ENCODE measurements around the gene CYB561D1. TPM values are rescaled to one million over a fixed set of nuclear protein-coding genes. Genes with fewer than 3 reads are reported as not detected.

Gene CYB561D1
- total RNA-seq, 5 donors from 2014 or later (not counting 1 experiment from before 2014, with no cell fraction given) = 23.6 to 42.6 (median 39.5) TPM

GRCh38 chr1:109514846-109515245 lies 21.0 kb downstream of the CYB561D1 start:
- Histone ChIP-seq H3K36me3 (ENCODE audit: control insufficient read depth in 2 of 2, extremely low read depth in 1 of 2, insufficient read depth in 1 of 2, low read length in 1 of 2) (no peaks in the 10 kb centered on the region), H3K9me3 (no peaks in the 10 kb centered on the region), H3K27me3 (replicated peaks in 1 of 2; ENCODE audit: control insufficient read depth in 2 of 2, extremely low read depth in 1 of 2, insufficient read depth in 2 of 2, low read length in 1 of 2) (no peaks in the 10 kb centered on the region), H3K4me3 (ENCODE audit: control insufficient read depth in 1 of 2, extremely low read depth in 1 of 2, low read length in 1 of 2) (no peak overlapping the region), H3K4me1 (ENCODE audit: control insufficient read depth in 1 of 2, extremely low read depth in 1 of 2, insufficient read depth in 2 of 2, low read length in 2 of 2) (peaks cover 13 to 20% of the 10 kb centered on the region in 2 experiments), H3K27ac (ENCODE audit: low read length) (no peak overlapping the region)
- DNase-seq = no peak
- 90% methylated on average over 3 of the region's 3 CpGs for WGBS (ENCODE audit: insufficient coverage)
- H3K4me3 Mint-ChIP-seq = no peak overlapping the region
- ATAC-seq (replicated peaks in 1 of 4) = no peak
- POLR2A ChIA-PET = interaction anchor here (0.6 kb wide), 3 partner anchors 64 to 223 kb away, joined by 3 to 6 read pairs (median 5); no protein-coding TSS in a partner anchor
- H3K27me3 Mint-ChIP-seq = peaks cover 0 to 2% of the 10 kb centered on the region in 2 donors
- CTCF ChIA-PET = interaction anchor here (0.6 to 3.0 kb wide), 9 partner anchors 15 to 272 kb away, joined by 3 to 15 read pairs (median 6); partner anchors contain the start of genes ATXN7L2 (in 1 of the 2) and CYB561D1 (in 1 of the 2)
- peaks cover 15 to 33% (median 22%) of the 10 kb centered on the region in 3 donors for H3K4me1 Mint-ChIP-seq
- no peaks in the 10 kb centered on the region for H3K9me3 Mint-ChIP-seq
- H3K27ac Mint-ChIP-seq = no peak overlapping the region
- no peaks in the 10 kb centered on the region for H3K36me3 Mint-ChIP-seq

- no peak overlapping the region for H3K27ac ChIP-seq (ENCODE audit: low read length)
- ATAC-seq (replicated peaks in 1 of 4) (no peak), DNase-seq (no peak)
- no peaks in the 10 kb centered on the region for H3K9me3 ChIP-seq
- peaks cover 0 to 4% of the 10 kb centered on the region in 2 experiments for H3K4me1 ChIP-seq (ENCODE audit: control insufficient read depth in 1 of 2, extremely low read depth in 1 of 2, insufficient read depth in 2 of 2, low read length in 2 of 2)
- Mint-ChIP-seq H3K27me3 (no peaks in the 10 kb centered on the region), H3K9me3 (no peaks in the 10 kb centered on the region), H3K36me3 (no peaks in the 10 kb centered on the region), H3K4me1 (peaks cover 0 to 13% (median 1%) of the 10 kb centered on the region in 3 donors), H3K4me3 (no peak overlapping the region), H3K27ac (no peak overlapping the region)
- whole genome bisulfite sequencing (ENCODE audit: insufficient coverage) = no CpG with 5 or more reads among the region's 5 CpGs
- H3K27me3 ChIP-seq (replicated peaks in 1 of 2; ENCODE audit: control insufficient read depth in 2 of 2, extremely low read depth in 1 of 2, insufficient read depth in 2 of 2, low read length in 1 of 2) = peaks cover 0 to 10% of the 10 kb centered on the region in 2 experiments
- no peaks in the 10 kb centered on the region for H3K36me3 ChIP-seq (ENCODE audit: control insufficient read depth in 2 of 2, extremely low read depth in 1 of 2, insufficient read depth in 1 of 2, low read length in 1 of 2)
- POLR2A ChIA-PET = no interaction called here
- no peak overlapping the region for H3K4me3 ChIP-seq (ENCODE audit: control insufficient read depth in 1 of 2, extremely low read depth in 1 of 2, low read length in 1 of 2)
- CTCF ChIA-PET = interaction anchor here (0.5 to 3.0 kb wide), 6 partner anchors 12 to 18 kb away, joined by 3 to 15 read pairs (median 7); no protein-coding TSS in a partner anchor
Observed at GRCh38 chr1:109516872-109517271, 23.0 kb downstream of the CYB561D1 start.

- no peak overlapping the region for H3K27ac ChIP-seq (ENCODE audit: low read length)
- no peaks in the 10 kb centered on the region for H3K4me1 ChIP-seq (ENCODE audit: control insufficient read depth in 1 of 2, extremely low read depth in 1 of 2, insufficient read depth in 2 of 2, low read length in 2 of 2)
- DNase-seq (no peak), ATAC-seq (replicated peaks in 1 of 4) (no peak)
- CTCF ChIA-PET = interaction anchor here (0.7 to 3.0 kb wide), 3 partner anchors 12 to 20 kb away, joined by 3 to 11 read pairs (median 5); no protein-coding TSS in a partner anchor
- Mint-ChIP-seq H3K36me3 (no peaks in the 10 kb centered on the region), H3K4me3 (no peak overlapping the region), H3K4me1 (peaks cover 0 to 9% (median 0%) of the 10 kb centered on the region in 3 donors), H3K27me3 (peaks cover 0 to 3% of the 10 kb centered on the region in 2 donors), H3K27ac (no peak overlapping the region), H3K9me3 (no peaks in the 10 kb centered on the region)
- no peaks in the 10 kb centered on the region for H3K9me3 ChIP-seq
- peaks cover 0 to 10% of the 10 kb centered on the region in 2 experiments for H3K27me3 ChIP-seq (replicated peaks in 1 of 2; ENCODE audit: control insufficient read depth in 2 of 2, extremely low read depth in 1 of 2, insufficient read depth in 2 of 2, low read length in 1 of 2)
- H3K36me3 ChIP-seq (ENCODE audit: control insufficient read depth in 2 of 2, extremely low read depth in 1 of 2, insufficient read depth in 1 of 2, low read length in 1 of 2) = no peaks in the 10 kb centered on the region
- POLR2A ChIA-PET = no interaction called here
- H3K4me3 ChIP-seq (ENCODE audit: control insufficient read depth in 1 of 2, extremely low read depth in 1 of 2, low read length in 1 of 2) = no peak overlapping the region
- 92% methylated on average over 5 of the region's 5 CpGs for WGBS (ENCODE audit: insufficient coverage)
Observed at GRCh38 chr1:109517337-109517736, 23.4 kb downstream of the CYB561D1 start.

GRCh38 chr1:109521002-109521951 lies 27.4 kb downstream of the CYB561D1 start:
- WGBS (ENCODE audit: insufficient coverage) = 89% methylated on average over 10 of the region's 14 CpGs
- ChIA-PET CTCF (interaction anchor here in 1 of 2 donors (3.1 kb wide), 1 partner anchor 11 kb away, joined by 10 read pairs; no protein-coding TSS in a partner anchor), POLR2A (no interaction called here)
- H3K4me1 ChIP-seq (ENCODE audit: control insufficient read depth in 1 of 2, extremely low read depth in 1 of 2, insufficient read depth in 2 of 2, low read length in 2 of 2) = no peaks in the 10 kb centered on the region
- H3K27ac ChIP-seq (ENCODE audit: low read length) = no peak overlapping the region
- no peak for DNase-seq
- peaks cover 0 to 9% (median 0%) of the 10 kb centered on the region in 3 donors for H3K4me1 Mint-ChIP-seq
- no peaks in the 10 kb centered on the region for H3K9me3 Mint-ChIP-seq
- H3K27ac Mint-ChIP-seq = no peak overlapping the region
- peaks cover 0 to 7% of the 10 kb centered on the region in 2 donors for H3K27me3 Mint-ChIP-seq
- ATAC-seq (replicated peaks in 1 of 4) = no peak
- no peak overlapping the region for H3K4me3 Mint-ChIP-seq
- peaks cover 0 to 10% of the 10 kb centered on the region in 2 experiments for H3K27me3 ChIP-seq (replicated peaks in 1 of 2; ENCODE audit: control insufficient read depth in 2 of 2, extremely low read depth in 1 of 2, insufficient read depth in 2 of 2, low read length in 1 of 2)
- H3K36me3 Mint-ChIP-seq = no peaks in the 10 kb centered on the region
- no peaks in the 10 kb centered on the region for H3K36me3 ChIP-seq (ENCODE audit: control insufficient read depth in 2 of 2, extremely low read depth in 1 of 2, insufficient read depth in 1 of 2, low read length in 1 of 2)
- H3K9me3 ChIP-seq = no peaks in the 10 kb centered on the region
- no peak overlapping the region for H3K4me3 ChIP-seq (ENCODE audit: control insufficient read depth in 1 of 2, extremely low read depth in 1 of 2, low read length in 1 of 2)

- DNase-seq = no peak
- H3K4me3 ChIP-seq (ENCODE audit: control insufficient read depth in 1 of 2, extremely low read depth in 1 of 2, low read length in 1 of 2) = no peak overlapping the region
- H3K27ac Mint-ChIP-seq = no peak overlapping the region
- H3K36me3 Mint-ChIP-seq = no peaks in the 10 kb centered on the region
- H3K36me3 ChIP-seq (ENCODE audit: control insufficient read depth in 2 of 2, extremely low read depth in 1 of 2, insufficient read depth in 1 of 2, low read length in 1 of 2) = no peaks in the 10 kb centered on the region
- POLR2A ChIA-PET = no interaction called here
- peaks cover 0 to 7% of the 10 kb centered on the region in 2 donors for H3K27me3 Mint-ChIP-seq
- WGBS (ENCODE audit: insufficient coverage) = 92% methylated on average over 2 of the region's 7 CpGs
- no peaks in the 10 kb centered on the region for H3K4me1 ChIP-seq (ENCODE audit: control insufficient read depth in 1 of 2, extremely low read depth in 1 of 2, insufficient read depth in 2 of 2, low read length in 2 of 2)
- H3K9me3 Mint-ChIP-seq = no peaks in the 10 kb centered on the region
- no peak overlapping the region for H3K27ac ChIP-seq (ENCODE audit: low read length)
- ATAC-seq (replicated peaks in 1 of 4) = no peak
- H3K9me3 ChIP-seq = no peaks in the 10 kb centered on the region
- CTCF ChIA-PET = no interaction called here
- H3K4me3 Mint-ChIP-seq = no peak overlapping the region
- H3K4me1 Mint-ChIP-seq = peaks cover 0 to 10% (median 0%) of the 10 kb centered on the region in 3 donors
- H3K27me3 ChIP-seq (replicated peaks in 1 of 2; ENCODE audit: control insufficient read depth in 2 of 2, extremely low read depth in 1 of 2, insufficient read depth in 2 of 2, low read length in 1 of 2) = peaks cover 0 to 10% of the 10 kb centered on the region in 2 experiments
Observed at GRCh38 chr1:109522026-109522425, 28.1 kb downstream of the CYB561D1 start.

- H3K4me3 Mint-ChIP-seq = no peak overlapping the region
- no peak for DNase-seq
- H3K9me3 Mint-ChIP-seq = no peaks in the 10 kb centered on the region
- peaks cover 0 to 6% (median 0%) of the 10 kb centered on the region in 3 donors for H3K4me1 Mint-ChIP-seq
- ATAC-seq (replicated peaks in 1 of 4) = no peak
- peaks cover 0 to 7% of the 10 kb centered on the region in 2 donors for H3K27me3 Mint-ChIP-seq
- no peak overlapping the region for H3K27ac ChIP-seq (ENCODE audit: low read length)
- ChIA-PET CTCF (interaction anchor here in 1 of 2 donors (1.0 to 1.7 kb wide), 2 partner anchors 9 to 33 kb away, joined by 3 to 7 read pairs; no protein-coding TSS in a partner anchor), POLR2A (interaction anchor here (0.6 to 0.9 kb wide), 2 partner anchors 21 to 24 kb away, joined by 3 to 4 read pairs; partner anchors contain the start of gene GNAI3 (in 1 of the 2))
- H3K36me3 ChIP-seq (ENCODE audit: control insufficient read depth in 2 of 2, extremely low read depth in 1 of 2, insufficient read depth in 1 of 2, low read length in 1 of 2) = no peaks in the 10 kb centered on the region
- peaks cover 0 to 10% of the 10 kb centered on the region in 2 experiments for H3K27me3 ChIP-seq (replicated peaks in 1 of 2; ENCODE audit: control insufficient read depth in 2 of 2, extremely low read depth in 1 of 2, insufficient read depth in 2 of 2, low read length in 1 of 2)
- no peak overlapping the region for H3K4me3 ChIP-seq (ENCODE audit: control insufficient read depth in 1 of 2, extremely low read depth in 1 of 2, low read length in 1 of 2)
- WGBS (ENCODE audit: insufficient coverage) = no CpG with 5 or more reads among the region's 2 CpGs
- H3K36me3 Mint-ChIP-seq = no peaks in the 10 kb centered on the region
- H3K9me3 ChIP-seq = no peaks in the 10 kb centered on the region
- no peak overlapping the region for H3K27ac Mint-ChIP-seq
- no peaks in the 10 kb centered on the region for H3K4me1 ChIP-seq (ENCODE audit: control insufficient read depth in 1 of 2, extremely low read depth in 1 of 2, insufficient read depth in 2 of 2, low read length in 2 of 2)
Observed at GRCh38 chr1:109523706-109524105, 29.8 kb downstream of the CYB561D1 start.

Measured in T-cell (primary cell).